SU-DHL-6 (cell line): ENCODE results near the gene INPP5A.

Experiments used
- H2AFZ ChIP-seq: fragments of 200-600 bp; sonication (generic); 2 replicates; pipeline ENCODE4 v1.6.1; 2014; ENCODE audit warnings: low read depth, mild to moderate bottlenecking, moderate library complexity, mixed read lengths, antibody characterized with exemption, low read length; ENCODE audit not compliant: severe bottlenecking
- H3F3A ChIP-seq: fragments of 200-600 bp; shearing (Covaris generic); 2 replicates; pipeline ENCODE4 v1.6.0; 2016; ENCODE audit warnings: antibody characterized with exemption, mild to moderate bottlenecking; ENCODE audit not compliant: insufficient read depth
- H3K27ac ChIP-seq: fragments of 200-600 bp; sonication (generic); 2 replicates; pipeline ENCODE4 v1.5.1; 2016; ENCODE audit warnings: low read depth, mild to moderate bottlenecking, low read length, moderate library complexity, mixed read lengths
- H3K27me3 ChIP-seq: fragments of 200-600 bp; sonication (generic), shearing (Covaris generic); 2 replicates; pipeline ENCODE4 v1.6.0; 2014; ENCODE audit warnings: mild to moderate bottlenecking, low read length
- H3K36me3 ChIP-seq: fragments of 200-600 bp; sonication (generic); 2 replicates; pipeline ENCODE4 v1.6.1; 2014; ENCODE audit warnings: mild to moderate bottlenecking, low read length, mixed read lengths
- H3K4me2 ChIP-seq: fragments of 300-600, 200-600 bp; shearing (Covaris generic), sonication (generic); 2 replicates; pipeline ENCODE4 v1.6.0; 2014; ENCODE audit warnings: low read length, low read depth, mild to moderate bottlenecking; ENCODE audit not compliant: poor library complexity, severe bottlenecking
- H3K4me3 ChIP-seq: fragments of 200-600 bp; sonication (generic); 2 replicates; pipeline ENCODE4 v1.5.1; 2014; ENCODE audit warnings: antibody characterized with exemption, low read length, mild to moderate bottlenecking, mixed read lengths; ENCODE audit not compliant: insufficient read depth, poor library complexity, severe bottlenecking
- H3K79me2 ChIP-seq: fragments of 200-600 bp; sonication (generic); 2 replicates; pipeline ENCODE4 v1.6.1; 2014; ENCODE audit warnings: mild to moderate bottlenecking, low read length, moderate library complexity; ENCODE audit not compliant: insufficient read depth
- H3K9ac ChIP-seq: fragments of 200-600 bp; sonication (generic); 2 replicates; pipeline ENCODE4 v1.7.0; 2014; ENCODE audit warnings: mild to moderate bottlenecking, low read length
- H3K9me2 ChIP-seq: fragments of 200-600 bp; sonication (generic); replicated peaks from 2 replicates; pipeline ENCODE4 v1.6.1; 2014; ENCODE audit warnings: low read length; ENCODE audit not compliant: insufficient read depth
- H3K9me3 ChIP-seq: fragments of 200-600 bp; sonication (generic); 2 replicates; pipeline ENCODE4 v1.6.1; 2014; ENCODE audit warnings: low read length, mixed read lengths; ENCODE audit not compliant: insufficient read depth
- H4K20me1 ChIP-seq: fragments of 200-600 bp; sonication (generic); 2 replicates; pipeline ENCODE4 v1.6.1; 2014; ENCODE audit warnings: low read depth, mild to moderate bottlenecking, antibody characterized with exemption, low read length, moderate library complexity, mixed read lengths
- EZH2phosphoT487 ChIP-seq: fragments of 200-600 bp; sonication (generic), shearing (Covaris generic); conservative IDR thresholded peaks from 2 replicates; pipeline ENCODE4 v1.6.1; 2018; ENCODE audit warnings: mild to moderate bottlenecking, antibody characterized with exemption, low read length, moderate library complexity, mixed read lengths
- TF ChIP-seq, protein P1 (sequence below): fragments of 200-600 bp; sonication (generic); IDR thresholded peaks from one replicate; pipeline ENCODE4 v1.5.1; 2017; ENCODE audit warnings: antibody characterized with exemption, mild to moderate bottlenecking, low read length, moderate library complexity; ENCODE audit not compliant: insufficient read depth, poor library complexity, severe bottlenecking

Gene INPP5A

DNA sequence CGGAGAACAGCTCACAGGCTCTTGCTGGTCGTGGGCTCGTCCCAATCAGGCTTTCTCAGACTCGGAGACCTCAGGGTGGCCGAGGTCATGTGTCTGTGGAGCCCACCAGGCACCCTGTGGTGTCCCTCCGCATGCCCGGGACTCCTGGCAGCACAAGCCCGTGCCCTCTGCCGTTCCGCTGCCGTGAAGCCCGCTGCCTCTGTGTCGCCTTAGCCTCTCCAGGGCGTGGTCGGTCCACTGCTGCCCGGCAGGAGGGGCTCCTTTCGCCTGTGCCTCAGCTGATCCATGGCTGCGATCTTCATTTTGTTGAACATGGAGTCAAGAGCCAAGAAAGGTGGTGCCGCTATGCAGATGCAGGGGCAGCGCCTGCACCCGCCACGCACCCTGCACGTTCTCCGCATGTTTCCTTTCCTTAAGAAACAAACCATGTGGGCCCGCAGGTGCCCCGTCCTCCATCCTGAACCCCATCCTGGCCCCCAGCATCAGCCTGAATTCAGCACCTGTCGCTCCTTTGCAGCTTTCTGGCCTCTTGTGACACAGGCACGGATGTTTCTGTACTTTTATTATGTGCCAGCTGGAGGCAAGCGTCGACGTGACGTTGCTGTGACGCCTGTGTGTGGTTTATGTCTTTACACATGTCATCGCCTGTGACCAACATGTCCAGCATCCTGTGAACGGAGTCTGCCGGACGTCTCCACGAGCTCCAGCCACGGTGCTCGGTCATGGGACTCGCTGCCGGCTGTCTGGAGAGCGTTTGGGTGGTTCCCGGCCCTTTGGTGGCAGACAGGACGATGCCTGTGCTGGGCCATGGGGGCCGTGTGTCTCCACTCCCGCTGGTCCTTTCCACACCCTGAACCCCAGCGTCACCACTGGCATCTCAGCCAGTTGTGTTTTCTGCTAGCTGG, 178.4 kb downstream of the INPP5A start:
- Histone ChIP-seq H3K9me3 (no peaks in the 10 kb centered on the region), H3K27ac (no peak overlapping the region), H2AFZ (no peak overlapping the region), H3F3A (no peaks in the 10 kb centered on the region), H3K4me2 (no peak overlapping the region), H3K4me3 (no peak overlapping the region), H3K36me3 (no peaks in the 10 kb centered on the region), H4K20me1 (no peaks in the 10 kb centered on the region), H3K9me2 (no peaks in the 10 kb centered on the region), H3K79me2 (no peaks in the 10 kb centered on the region), H3K9ac (no peak overlapping the region), H3K27me3 (no peaks in the 10 kb centered on the region)
- TF ChIP-seq, protein P1, sequence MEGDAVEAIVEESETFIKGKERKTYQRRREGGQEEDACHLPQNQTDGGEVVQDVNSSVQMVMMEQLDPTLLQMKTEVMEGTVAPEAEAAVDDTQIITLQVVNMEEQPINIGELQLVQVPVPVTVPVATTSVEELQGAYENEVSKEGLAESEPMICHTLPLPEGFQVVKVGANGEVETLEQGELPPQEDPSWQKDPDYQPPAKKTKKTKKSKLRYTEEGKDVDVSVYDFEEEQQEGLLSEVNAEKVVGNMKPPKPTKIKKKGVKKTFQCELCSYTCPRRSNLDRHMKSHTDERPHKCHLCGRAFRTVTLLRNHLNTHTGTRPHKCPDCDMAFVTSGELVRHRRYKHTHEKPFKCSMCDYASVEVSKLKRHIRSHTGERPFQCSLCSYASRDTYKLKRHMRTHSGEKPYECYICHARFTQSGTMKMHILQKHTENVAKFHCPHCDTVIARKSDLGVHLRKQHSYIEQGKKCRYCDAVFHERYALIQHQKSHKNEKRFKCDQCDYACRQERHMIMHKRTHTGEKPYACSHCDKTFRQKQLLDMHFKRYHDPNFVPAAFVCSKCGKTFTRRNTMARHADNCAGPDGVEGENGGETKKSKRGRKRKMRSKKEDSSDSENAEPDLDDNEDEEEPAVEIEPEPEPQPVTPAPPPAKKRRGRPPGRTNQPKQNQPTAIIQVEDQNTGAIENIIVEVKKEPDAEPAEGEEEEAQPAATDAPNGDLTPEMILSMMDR, result no peak

DNA sequence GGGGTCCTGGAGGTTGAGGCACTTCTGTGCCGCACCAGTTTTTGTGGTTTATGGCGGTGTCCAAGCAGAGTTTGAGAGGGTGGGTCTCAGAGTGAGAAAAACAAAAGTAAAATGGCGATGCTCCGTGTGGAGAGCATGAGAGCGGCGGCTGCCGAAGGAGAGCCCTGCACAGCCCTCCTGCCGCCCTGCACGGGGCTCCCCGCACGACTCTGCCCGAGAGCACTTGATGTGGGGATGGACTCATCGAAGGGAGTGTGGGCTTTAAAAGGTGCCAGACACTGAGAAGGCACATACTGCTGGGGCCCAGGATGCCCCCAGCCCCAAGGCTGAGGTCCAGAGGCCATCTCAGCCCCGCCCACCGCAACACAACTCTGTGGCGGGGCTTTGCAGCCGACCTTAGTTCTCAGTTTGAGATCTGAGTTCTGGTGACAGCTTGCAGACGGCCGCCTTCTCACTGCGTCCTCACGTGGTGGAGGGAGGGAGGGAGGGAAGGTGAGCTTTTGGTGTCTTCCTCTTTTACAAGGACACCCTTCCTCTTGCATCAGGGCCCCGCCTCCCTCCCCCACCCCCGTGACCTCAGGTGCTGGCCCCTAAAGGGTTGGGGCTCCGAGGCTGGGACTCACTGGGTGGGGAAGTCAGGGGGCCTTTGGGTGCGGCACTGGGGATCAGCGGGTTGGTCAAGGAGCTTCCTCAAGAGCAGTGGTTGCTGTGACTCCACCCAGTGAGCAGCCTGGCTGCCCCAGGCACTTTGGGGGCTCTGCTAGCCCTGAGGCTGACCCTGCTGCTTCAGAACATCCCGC, 179.3 kb downstream of the INPP5A start:
- Histone ChIP-seq H3K27ac (no peak overlapping the region), H3K4me3 (no peak overlapping the region), H4K20me1 (no peaks in the 10 kb centered on the region), H3K9me3 (no peaks in the 10 kb centered on the region), H3F3A (no peaks in the 10 kb centered on the region), H2AFZ (no peak overlapping the region), H3K9ac (no peak overlapping the region), H3K79me2 (no peaks in the 10 kb centered on the region), H3K4me2 (no peak overlapping the region), H3K27me3 (no peaks in the 10 kb centered on the region), H3K9me2 (no peaks in the 10 kb centered on the region), H3K36me3 (no peaks in the 10 kb centered on the region)
- TF ChIP-seq, protein P1, result no peak
- no peak for TF ChIP-seq EZH2phosphoT487

DNA sequence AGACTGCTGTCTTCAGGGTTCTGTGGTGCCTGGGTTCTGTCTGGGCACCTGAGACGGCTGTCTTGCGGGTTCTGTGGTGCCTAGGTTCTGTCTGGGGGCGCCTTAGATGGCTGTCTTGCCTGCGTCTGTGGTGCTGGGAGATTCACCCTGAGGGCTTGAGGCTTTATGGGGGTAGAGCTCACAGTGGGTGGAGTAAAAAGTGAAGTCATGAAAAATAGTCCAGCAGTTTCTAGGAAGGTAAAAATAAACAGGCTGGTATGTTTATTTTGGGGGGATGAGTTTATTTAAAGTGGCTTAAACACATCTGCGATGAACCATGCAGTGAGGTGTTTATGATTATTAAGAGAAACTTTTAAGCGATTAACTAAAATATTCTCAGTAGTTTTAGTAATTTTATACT, 184.1 kb downstream of the INPP5A start:
- no peak overlapping the region for H3K4me2 ChIP-seq
- no peaks in the 10 kb centered on the region for H3K36me3 ChIP-seq
- H3K27ac ChIP-seq, result no peak overlapping the region
- no peak overlapping the region for H3K4me3 ChIP-seq
- H4K20me1 ChIP-seq, result no peaks in the 10 kb centered on the region
- TF ChIP-seq, protein P1, result no peak
- TF ChIP-seq EZH2phosphoT487, result no peak
- no peak overlapping the region for H2AFZ ChIP-seq
- no peaks in the 10 kb centered on the region for H3K27me3 ChIP-seq
- no peak overlapping the region for H3K9ac ChIP-seq
- no peaks in the 10 kb centered on the region for H3K9me3 ChIP-seq
- no peaks in the 10 kb centered on the region for H3K9me2 ChIP-seq
- no peaks in the 10 kb centered on the region for H3K79me2 ChIP-seq
- H3F3A ChIP-seq, result no peaks in the 10 kb centered on the region
